GM03348 (cell line): ENCODE results near the gene FAM171A1.

Source experiments
- DNase-seq: peaks from one replicate; pipeline ENCODE4 v3.0.0; 2012; ENCODE audit warnings: low spot score

The FAM171A1 gene

DNA sequence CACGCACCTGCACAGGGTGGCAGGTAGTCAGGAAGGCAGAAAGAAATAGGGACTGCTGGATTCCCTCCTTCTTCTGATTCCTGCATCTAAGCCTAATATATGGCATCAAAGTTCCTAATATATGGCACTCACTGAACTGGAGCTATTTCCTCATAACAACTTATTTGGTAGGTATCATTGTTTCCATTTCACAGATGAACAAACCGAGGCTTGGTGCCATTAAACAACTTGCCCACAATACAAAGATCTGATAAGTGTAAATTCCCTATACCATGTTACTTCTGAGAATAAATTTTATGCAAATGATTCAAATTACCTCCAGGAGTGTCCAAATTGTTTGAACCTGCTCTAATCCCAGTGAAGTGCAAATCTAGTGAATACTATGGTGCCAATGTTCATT lies 2.1 kb upstream of the FAM171A1 start:
- DNase-seq, result no peak

GRCh38 chr10:15370212-15370855 lies 755 bp downstream of the FAM171A1 start:
- peak; percentile 73 for DNase-seq

- DNase-seq, result peak; percentile 49
These were observed 1.6 kb downstream of the FAM171A1 start for GRCh38 chr10:15369256-15370211.

DNA sequence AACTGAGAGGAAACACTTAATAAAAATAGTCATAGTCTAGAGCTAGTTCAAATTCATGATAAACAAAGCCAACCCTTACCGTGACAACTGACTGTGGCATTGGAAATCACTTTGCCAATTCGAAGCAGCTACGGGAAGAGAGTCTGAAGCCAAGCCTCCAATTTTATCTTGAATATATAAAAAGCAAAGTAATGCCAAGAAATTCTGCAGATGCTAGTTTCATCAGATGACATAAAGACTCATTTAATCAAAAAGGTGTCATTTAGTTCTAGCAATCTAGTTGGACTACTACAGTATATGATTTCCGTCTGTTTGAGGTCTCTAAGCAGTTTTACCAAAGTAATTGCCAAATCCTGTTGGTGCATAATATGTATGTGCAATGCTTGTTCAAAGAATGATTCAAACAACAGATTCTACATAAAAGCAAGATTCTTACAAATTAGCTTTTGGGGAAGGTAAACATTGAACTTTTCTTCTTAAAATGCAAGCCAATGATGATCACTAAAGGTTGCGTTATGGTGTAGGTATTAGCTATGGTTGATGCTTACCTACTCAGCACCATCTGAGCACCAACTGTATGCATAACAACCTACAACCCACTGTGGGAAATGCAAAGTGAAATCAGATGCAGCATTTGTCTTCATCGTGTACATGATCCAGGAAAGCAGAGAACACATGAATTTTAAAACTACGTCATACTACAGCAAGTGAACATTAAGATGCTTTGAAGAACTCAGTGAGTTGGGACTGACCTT lies 2.8 kb downstream of the FAM171A1 start:
- DNase-seq, result no peak

- no peak for DNase-seq
These were observed 3.6 kb downstream of the FAM171A1 start for GRCh38 chr10:15367296-15368085.

GRCh38 chr10:15365692-15366091 lies 5.4 kb downstream of the FAM171A1 start:
- no peak for DNase-seq

DNA sequence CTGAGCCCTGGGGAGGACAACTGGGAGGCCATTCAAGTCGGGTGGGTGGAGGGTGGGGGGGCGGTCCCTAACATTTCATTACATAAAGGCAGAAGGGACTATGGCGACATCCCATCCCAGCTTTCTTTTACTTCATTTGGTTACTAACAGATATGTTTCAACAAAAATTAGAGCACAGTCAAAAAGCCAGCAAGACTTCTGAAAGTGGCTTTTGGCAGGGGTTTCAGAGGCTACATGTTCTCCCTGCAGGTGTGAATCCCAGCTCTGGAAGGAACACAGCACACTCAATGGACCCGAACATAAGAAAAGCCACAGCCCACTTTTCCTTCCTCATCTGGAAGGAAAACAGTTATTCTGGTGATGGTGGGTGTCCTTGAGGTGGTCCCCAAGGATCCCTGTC lies 7.1 kb downstream of the FAM171A1 start:
- no peak for DNase-seq

DNA sequence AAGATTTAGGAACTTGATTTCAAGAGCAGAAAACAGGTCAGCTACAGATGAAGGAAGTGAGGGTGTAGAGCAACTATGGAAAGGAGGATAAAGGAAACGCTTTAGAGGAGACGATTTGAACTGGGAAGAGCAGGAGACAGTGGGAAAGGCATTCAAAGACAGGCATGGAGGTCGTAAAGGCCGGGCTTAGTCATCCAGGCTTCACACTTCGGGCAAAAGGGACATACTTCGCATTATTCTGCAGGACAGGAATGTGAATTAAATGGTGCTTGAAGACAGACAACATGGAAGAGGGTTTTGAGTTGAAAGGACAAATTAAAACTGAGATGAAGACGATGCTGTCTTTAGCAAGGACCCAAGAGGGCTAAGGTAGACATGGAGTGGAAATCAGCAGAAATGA lies 8.1 kb downstream of the FAM171A1 start:
- DNase-seq, result no peak

- DNase-seq, result no peak
These were observed 10.0 kb downstream of the FAM171A1 start for GRCh38 chr10:15361131-15361530.

GRCh38 chr10:15360566-15360965 lies 10.5 kb downstream of the FAM171A1 start:
- no peak for DNase-seq

DNA sequence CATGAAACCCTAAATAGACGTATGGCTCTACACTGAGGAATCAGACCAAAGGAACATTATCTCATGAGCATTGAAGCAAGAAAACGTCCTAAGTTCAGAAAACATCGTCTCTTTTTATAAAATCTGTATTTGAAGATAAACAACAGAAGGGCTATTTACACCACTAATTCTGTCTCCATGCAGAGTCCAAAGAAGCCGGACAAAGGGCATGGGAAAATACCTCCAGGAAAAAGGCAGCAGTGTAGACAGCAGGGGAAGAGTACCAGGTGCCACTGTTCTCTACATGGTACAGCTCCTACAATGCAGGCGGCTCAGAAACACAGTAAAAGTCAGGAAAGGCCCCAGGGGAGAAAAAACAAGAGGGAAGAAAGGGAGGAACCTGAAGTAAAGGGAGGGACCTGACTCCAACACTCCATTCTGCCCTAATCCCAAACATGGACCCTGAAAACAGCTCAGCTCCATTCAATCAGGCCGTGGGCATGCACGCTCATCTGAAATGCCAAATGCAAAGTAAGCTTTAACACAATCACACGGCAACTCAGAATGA lies 17.5 kb downstream of the FAM171A1 start:
- no peak for DNase-seq

DNA sequence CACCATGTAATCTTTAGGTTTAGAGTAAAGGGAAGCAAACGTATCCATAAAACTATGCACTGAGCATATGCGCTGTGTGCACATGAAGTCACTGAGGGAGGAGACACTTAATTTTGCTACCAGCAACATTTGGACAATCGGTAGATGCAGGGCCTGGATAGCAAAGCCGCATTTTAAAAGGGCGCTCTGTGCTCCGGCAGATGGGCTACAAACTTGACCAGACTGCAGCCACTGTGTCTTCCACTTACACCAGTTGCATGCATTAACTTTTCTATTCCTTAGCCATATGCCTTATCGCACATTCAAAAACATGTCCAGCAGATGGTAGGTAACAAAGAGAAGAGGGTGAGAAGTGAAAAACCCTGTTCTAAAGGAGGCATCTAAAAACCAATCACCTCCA lies 18.3 kb downstream of the FAM171A1 start:
- DNase-seq, result no peak

DNA sequence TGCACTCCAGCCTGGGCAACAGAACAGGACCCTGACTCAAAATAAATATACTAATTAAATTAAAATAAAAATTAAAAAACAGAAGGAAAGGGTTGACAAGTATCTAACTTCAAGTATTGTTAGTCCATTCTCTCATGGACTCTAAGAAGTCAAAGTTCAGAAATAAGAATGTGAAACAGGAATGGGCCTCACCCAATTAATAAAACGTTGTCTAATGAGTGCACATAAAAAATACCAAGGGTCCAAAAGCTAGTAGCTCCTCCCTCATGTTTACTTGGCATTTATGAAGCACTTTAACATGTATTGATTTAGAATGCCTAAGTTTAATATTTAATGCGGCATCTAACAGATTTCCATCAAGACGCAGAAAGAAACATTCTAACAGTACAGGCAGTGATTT lies 18.9 kb downstream of the FAM171A1 start:
- no peak for DNase-seq

DNA sequence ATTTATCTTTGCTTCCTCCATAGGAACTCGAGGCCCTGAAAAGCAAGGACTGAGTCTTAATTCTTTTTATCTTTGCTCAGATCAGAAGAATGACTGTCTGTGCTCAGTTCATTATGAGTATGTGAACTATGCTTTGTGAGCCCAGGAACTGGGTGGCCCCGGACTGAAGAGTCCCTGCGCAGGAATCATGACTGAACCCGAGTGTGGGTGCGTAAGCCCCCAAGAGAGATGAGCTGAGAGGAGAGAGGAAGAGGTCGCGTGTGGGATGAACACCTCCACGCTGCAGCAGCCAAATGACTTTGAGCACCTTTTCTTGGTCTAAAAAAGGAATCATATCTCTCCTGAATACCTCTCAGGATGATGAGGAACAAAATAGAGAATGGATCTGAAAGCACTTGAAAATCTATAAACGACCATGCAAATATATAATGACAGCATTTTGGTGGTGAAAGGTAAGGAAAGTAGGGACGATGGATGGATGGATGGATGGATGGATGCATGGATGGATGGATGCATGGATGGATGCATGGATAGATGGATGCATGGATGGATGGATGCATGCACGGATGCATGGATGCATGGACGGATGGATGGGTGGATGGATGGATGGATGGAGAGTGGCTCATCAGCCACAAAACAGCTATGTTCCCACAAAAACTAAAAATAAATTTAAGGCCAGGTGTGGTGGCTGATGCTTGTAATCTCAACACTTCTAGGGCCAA lies 19.8 kb downstream of the FAM171A1 start:
- DNase-seq, result no peak

- no peak for DNase-seq
These were observed 22.0 kb downstream of the FAM171A1 start for GRCh38 chr10:15349112-15349511.

DNA sequence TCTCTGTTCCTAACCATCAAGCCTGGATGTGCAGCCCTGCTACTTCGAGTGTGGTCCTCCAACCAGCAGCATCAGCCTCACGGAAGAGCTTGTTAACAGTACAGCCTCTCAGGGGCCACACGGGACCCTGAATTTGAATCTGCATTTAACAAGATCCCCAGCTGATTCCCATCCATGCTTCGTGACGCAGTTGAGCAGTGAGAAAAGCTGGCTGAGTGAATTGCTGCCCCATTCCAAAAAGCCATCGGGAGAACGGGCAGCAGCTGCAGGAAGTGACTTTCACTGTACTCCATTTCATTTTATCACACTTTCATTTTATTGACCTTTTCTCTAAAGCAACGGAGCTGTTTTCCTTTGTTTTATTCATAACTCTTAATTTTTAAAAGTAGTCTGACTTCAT lies 22.5 kb downstream of the FAM171A1 start:
- DNase-seq, result peak; percentile 66

GRCh38 chr10:15347150-15347549 lies 23.9 kb downstream of the FAM171A1 start:
- no peak for DNase-seq

- DNase-seq, result peak; percentile 40
These were observed 24.5 kb downstream of the FAM171A1 start for GRCh38 chr10:15346440-15347141.

DNA sequence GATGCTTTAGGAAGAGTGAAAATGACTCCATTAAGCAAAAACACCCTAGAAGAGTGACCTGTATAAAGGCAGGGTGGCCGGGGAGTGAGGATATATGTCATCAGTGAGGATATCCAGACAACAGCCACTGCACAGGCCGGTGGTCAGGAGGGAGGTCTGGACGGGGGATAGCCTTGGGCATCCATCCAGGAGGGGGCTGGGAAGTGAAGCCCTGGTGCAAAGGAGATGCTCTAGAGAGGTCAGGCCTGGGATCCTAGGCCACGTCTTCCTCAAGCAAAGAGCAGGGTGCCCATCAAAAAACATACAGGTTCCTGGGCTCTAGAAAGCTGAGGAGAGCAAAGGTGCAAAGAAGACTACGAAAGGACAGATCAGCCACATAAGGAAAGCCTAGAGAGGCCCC lies 25.6 kb downstream of the FAM171A1 start:
- no peak for DNase-seq

GRCh38 chr10:15344876-15345285 lies 26.2 kb downstream of the FAM171A1 start:
- DNase-seq, result no peak
